Neural progenitor cell (in vitro differentiated cells): Measurements from ENCODE around the gene SPAG16. TPM values are rescaled to one million over a fixed set of nuclear protein-coding genes. Genes with fewer than 3 reads are reported as not detected.

Experiments
- DNase-seq: peaks from one replicate; pipeline ENCODE4 v3.0.0-alpha.2; 2016; ENCODE audit warnings: low spot score
- H2AFZ ChIP-seq: fragments of 200-600 bp; sonication (generic); replicated peaks from 2 replicates; pipeline ENCODE4 v1.6.1; 2016; ENCODE audit warnings: antibody characterized with exemption
- H3F3A ChIP-seq: fragments of 200-600 bp; sonication (generic); 2 replicates; pipeline ENCODE4 v1.6.1; 2016; ENCODE audit warnings: antibody characterized with exemption, low read depth
- H3K27ac ChIP-seq: fragments of 200-600 bp; sonication (generic); 2 replicates; pipeline ENCODE4 v1.5.1; 2016; ENCODE audit warnings: mild to moderate bottlenecking
- H3K27me3 ChIP-seq: fragments of 200-600 bp; sonication (generic); 2 replicates; pipeline ENCODE4 v1.6.1; 2016; ENCODE audit warnings: mild to moderate bottlenecking, moderate library complexity
- H3K36me3 ChIP-seq: fragments of 200-600 bp; sonication (generic); 2 replicates; pipeline ENCODE4 v1.5.1; 2016
- H3K4me1 ChIP-seq: fragments of 200-600 bp; sonication (generic); 2 replicates; pipeline ENCODE4 v1.6.1; 2016; ENCODE audit warnings: mixed run types
- H3K4me2 ChIP-seq: fragments of 200-600 bp; sonication (generic); 2 replicates; pipeline ENCODE4 v1.6.1; 2016
- H3K4me3 ChIP-seq: fragments of 200-600 bp; sonication (generic); 2 replicates; pipeline ENCODE4 v1.5.1; 2016
- H3K79me2 ChIP-seq: fragments of 200-600 bp; sonication (generic); 2 replicates; pipeline ENCODE4 v1.6.1; 2016; ENCODE audit warnings: low read depth
- H3K9ac ChIP-seq: fragments of 200-600 bp; sonication (generic); 2 replicates; pipeline ENCODE4 v1.6.1; 2016
- H3K9me3 ChIP-seq: fragments of 200-600 bp; sonication (generic); 2 replicates; pipeline ENCODE4 v1.5.1; 2016; ENCODE audit warnings: low read depth
- H4K20me1 ChIP-seq: fragments of 200-600 bp; sonication (generic); 2 replicates; pipeline ENCODE4 v1.6.1; 2016; ENCODE audit warnings: low read depth
- H3K27ac Mint-ChIP-seq: 3 replicates; pipeline ENCODE4 v1.8.0; 2021; ENCODE audit warnings: mixed read lengths
- H3K27me3 Mint-ChIP-seq: 2 replicates; pipeline ENCODE4 v1.8.0; 2022; ENCODE audit warnings: low read depth, mild to moderate bottlenecking, inconsistent platforms, moderate library complexity, mixed read lengths; ENCODE audit not compliant: insufficient read depth
- H3K36me3 Mint-ChIP-seq: 3 replicates; pipeline ENCODE4 v1.8.0; 2021; ENCODE audit warnings: mixed read lengths
- H3K4me1 Mint-ChIP-seq: 3 replicates; pipeline ENCODE4 v1.8.0; 2021; ENCODE audit warnings: mixed read lengths
- H3K4me3 Mint-ChIP-seq: 3 replicates; pipeline ENCODE4 v1.8.0; 2021; ENCODE audit warnings: mild to moderate bottlenecking, moderate library complexity, mixed read lengths
- H3K9me3 Mint-ChIP-seq: 3 replicates; pipeline ENCODE4 v1.8.0; 2020; ENCODE audit warnings: mixed read lengths
- EZH2 ChIP-seq: fragments of 200-600 bp; sonication (generic); IDR thresholded peaks from 2 replicates; pipeline ENCODE4 v1.6.1; 2017; ENCODE audit warnings: antibody characterized with exemption, mild to moderate bottlenecking, moderate library complexity
- EZH2phosphoT487 ChIP-seq: fragments of 200-600 bp; sonication (generic); IDR thresholded peaks from 2 replicates; pipeline ENCODE4 v1.6.1; 2017; ENCODE audit warnings: antibody characterized with exemption
- total RNA-seq: library from RNA; depleted of rRNA; stranded (reverse); fragments of >200 nt; gene quantifications from 2 replicates; pipeline ENCODE4 v1.2.3, GENCODE V29; 2015; ENCODE audit warnings: low replicate concordance
- TF ChIP-seq, protein P1 (sequence below): fragments of 200-600 bp; sonication (generic); IDR thresholded peaks from 2 replicates; pipeline ENCODE4 v1.5.1; 2017; ENCODE audit warnings: antibody characterized with exemption, mild to moderate bottlenecking

The SPAG16 gene
- total RNA-seq, 1 donor from 2014 or later = 70.3 TPM

- Mint-ChIP-seq H3K27me3 (no peaks in the 10 kb centered on the region), H3K27ac (no peak overlapping the region), H3K4me3 (no peak overlapping the region), H3K9me3 (no peaks in the 10 kb centered on the region), H3K4me1 (no peaks in the 10 kb centered on the region), H3K36me3 (no peaks in the 10 kb centered on the region)
- Histone ChIP-seq H3K79me2 (no peaks in the 10 kb centered on the region), H3K9me3 (no peaks in the 10 kb centered on the region), H3K4me1 (no peaks in the 10 kb centered on the region), H3K27ac (no peak overlapping the region), H3F3A (no peaks in the 10 kb centered on the region), H4K20me1 (no peaks in the 10 kb centered on the region), H2AFZ (no peak overlapping the region), H3K27me3 (no peaks in the 10 kb centered on the region), H3K4me2 (no peak overlapping the region), H3K9ac (no peak overlapping the region), H3K36me3 (no peaks in the 10 kb centered on the region), H3K4me3 (no peak overlapping the region)
- no peak for DNase-seq
- no peak for TF ChIP-seq EZH2
- TF ChIP-seq, protein P1, sequence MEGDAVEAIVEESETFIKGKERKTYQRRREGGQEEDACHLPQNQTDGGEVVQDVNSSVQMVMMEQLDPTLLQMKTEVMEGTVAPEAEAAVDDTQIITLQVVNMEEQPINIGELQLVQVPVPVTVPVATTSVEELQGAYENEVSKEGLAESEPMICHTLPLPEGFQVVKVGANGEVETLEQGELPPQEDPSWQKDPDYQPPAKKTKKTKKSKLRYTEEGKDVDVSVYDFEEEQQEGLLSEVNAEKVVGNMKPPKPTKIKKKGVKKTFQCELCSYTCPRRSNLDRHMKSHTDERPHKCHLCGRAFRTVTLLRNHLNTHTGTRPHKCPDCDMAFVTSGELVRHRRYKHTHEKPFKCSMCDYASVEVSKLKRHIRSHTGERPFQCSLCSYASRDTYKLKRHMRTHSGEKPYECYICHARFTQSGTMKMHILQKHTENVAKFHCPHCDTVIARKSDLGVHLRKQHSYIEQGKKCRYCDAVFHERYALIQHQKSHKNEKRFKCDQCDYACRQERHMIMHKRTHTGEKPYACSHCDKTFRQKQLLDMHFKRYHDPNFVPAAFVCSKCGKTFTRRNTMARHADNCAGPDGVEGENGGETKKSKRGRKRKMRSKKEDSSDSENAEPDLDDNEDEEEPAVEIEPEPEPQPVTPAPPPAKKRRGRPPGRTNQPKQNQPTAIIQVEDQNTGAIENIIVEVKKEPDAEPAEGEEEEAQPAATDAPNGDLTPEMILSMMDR = no peak
- TF ChIP-seq EZH2phosphoT487 = no peak
Observed at GRCh38 chr2:214380681-214381080, 1096.4 kb downstream of the SPAG16 start.

DNA sequence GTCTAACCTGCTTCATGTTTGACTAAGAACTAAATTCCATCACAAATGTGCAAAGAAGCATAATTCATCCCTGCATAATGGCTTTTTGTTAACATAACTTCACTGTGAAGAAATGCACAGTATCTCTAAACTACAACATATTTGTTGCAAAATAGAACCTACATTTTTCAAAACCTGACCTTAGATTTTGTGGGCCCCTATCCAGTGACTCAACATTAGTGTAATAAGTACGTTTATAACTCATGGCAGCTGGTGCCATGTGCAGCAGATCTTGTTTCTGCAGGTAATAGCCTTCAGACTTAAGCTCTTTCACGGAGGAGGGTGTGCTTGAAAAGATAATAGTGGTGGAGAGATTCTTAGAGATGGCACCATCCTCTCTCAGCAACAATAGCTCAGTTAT, 1098.0 kb downstream of the SPAG16 start:
- no peaks in the 10 kb centered on the region for H4K20me1 ChIP-seq
- H3K4me1 ChIP-seq = no peaks in the 10 kb centered on the region
- Mint-ChIP-seq H3K4me3 (no peak overlapping the region), H3K27me3 (no peaks in the 10 kb centered on the region), H3K4me1 (no peaks in the 10 kb centered on the region), H3K27ac (no peak overlapping the region), H3K9me3 (no peaks in the 10 kb centered on the region), H3K36me3 (no peaks in the 10 kb centered on the region)
- no peaks in the 10 kb centered on the region for H3K9me3 ChIP-seq
- DNase-seq = no peak
- no peak overlapping the region for H3K9ac ChIP-seq
- TF ChIP-seq EZH2phosphoT487 = no peak
- TF ChIP-seq, protein P1 = no peak
- TF ChIP-seq EZH2 = no peak
- H3K27ac ChIP-seq = no peak overlapping the region
- no peaks in the 10 kb centered on the region for H3K79me2 ChIP-seq
- no peak overlapping the region for H2AFZ ChIP-seq
- H3K27me3 ChIP-seq = no peaks in the 10 kb centered on the region
- H3K36me3 ChIP-seq = no peaks in the 10 kb centered on the region
- H3F3A ChIP-seq = no peaks in the 10 kb centered on the region
- no peak overlapping the region for H3K4me2 ChIP-seq
- no peak overlapping the region for H3K4me3 ChIP-seq

DNA sequence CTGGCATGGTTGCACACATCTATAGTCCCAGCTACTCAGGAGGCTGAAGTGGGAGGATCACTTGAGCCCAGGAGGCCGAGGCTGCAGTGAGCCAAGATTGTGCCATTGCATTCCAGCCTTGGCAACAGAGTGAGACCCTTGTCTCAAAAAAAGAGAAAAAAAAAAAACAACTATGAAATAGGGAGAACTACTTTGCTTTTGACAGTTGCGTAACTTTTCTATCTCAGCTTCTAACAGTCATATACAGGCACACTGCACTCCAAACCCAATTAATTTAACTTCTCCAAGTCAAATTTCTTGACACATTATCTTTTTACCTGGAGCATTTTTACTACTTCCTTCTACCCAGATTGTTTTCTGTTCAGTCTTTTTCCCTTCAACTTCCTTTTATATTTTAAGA, 1102.5 kb downstream of the SPAG16 start:
- no peaks in the 10 kb centered on the region for H3K79me2 ChIP-seq
- H3K9ac ChIP-seq = no peak overlapping the region
- TF ChIP-seq EZH2phosphoT487 = no peak
- TF ChIP-seq, protein P1 = no peak
- no peak for TF ChIP-seq EZH2
- no peak overlapping the region for H3K4me3 Mint-ChIP-seq
- no peaks in the 10 kb centered on the region for H4K20me1 ChIP-seq
- no peaks in the 10 kb centered on the region for H3K4me1 ChIP-seq
- H3K27ac Mint-ChIP-seq = no peak overlapping the region
- H3K27ac ChIP-seq = no peak overlapping the region
- H3F3A ChIP-seq = no peaks in the 10 kb centered on the region
- no peaks in the 10 kb centered on the region for H3K27me3 Mint-ChIP-seq
- no peak for DNase-seq
- no peak overlapping the region for H3K4me3 ChIP-seq
- H2AFZ ChIP-seq = no peak overlapping the region
- H3K36me3 ChIP-seq = no peaks in the 10 kb centered on the region
- no peaks in the 10 kb centered on the region for H3K9me3 ChIP-seq
- H3K4me2 ChIP-seq = no peak overlapping the region
- H3K9me3 Mint-ChIP-seq = no peaks in the 10 kb centered on the region
- H3K4me1 Mint-ChIP-seq = no peaks in the 10 kb centered on the region
- H3K36me3 Mint-ChIP-seq = no peaks in the 10 kb centered on the region
- no peaks in the 10 kb centered on the region for H3K27me3 ChIP-seq

DNA sequence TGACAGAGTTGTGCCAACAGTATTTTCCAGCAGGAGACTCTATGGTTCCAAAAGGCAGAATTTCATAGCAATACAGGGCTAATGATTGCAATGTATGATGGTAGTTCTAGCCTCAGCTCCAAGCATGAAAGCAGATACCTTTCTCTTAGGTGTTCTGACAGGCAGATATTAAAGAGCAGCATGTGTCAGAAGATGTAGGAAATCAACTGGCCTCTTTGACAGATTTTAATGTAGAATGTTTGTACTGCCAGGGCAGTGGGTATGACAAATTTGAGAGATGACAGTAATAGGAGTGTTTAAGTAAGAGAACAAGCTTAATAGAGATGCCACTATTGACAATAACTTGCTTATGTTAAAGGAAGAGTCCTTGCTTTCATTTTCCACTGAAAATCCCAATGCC, 1105.1 kb downstream of the SPAG16 start:
- Histone ChIP-seq H3K36me3 (no peaks in the 10 kb centered on the region), H2AFZ (no peak overlapping the region), H3K27ac (no peak overlapping the region), H3K4me3 (no peak overlapping the region), H3K9me3 (no peaks in the 10 kb centered on the region), H3K79me2 (no peaks in the 10 kb centered on the region), H3K9ac (no peak overlapping the region), H3K4me1 (no peaks in the 10 kb centered on the region), H3F3A (no peaks in the 10 kb centered on the region), H3K4me2 (no peak overlapping the region), H3K27me3 (no peaks in the 10 kb centered on the region), H4K20me1 (no peaks in the 10 kb centered on the region)
- H3K27ac Mint-ChIP-seq = no peak overlapping the region
- H3K4me1 Mint-ChIP-seq = no peaks in the 10 kb centered on the region
- no peaks in the 10 kb centered on the region for H3K9me3 Mint-ChIP-seq
- TF ChIP-seq EZH2 = no peak
- no peak for TF ChIP-seq EZH2phosphoT487
- H3K36me3 Mint-ChIP-seq = no peaks in the 10 kb centered on the region
- no peak for DNase-seq
- H3K27me3 Mint-ChIP-seq = no peaks in the 10 kb centered on the region
- H3K4me3 Mint-ChIP-seq = no peak overlapping the region
